ENCODE data around the gene DUSP8. TPM values are rescaled to one million over a fixed set of nuclear protein-coding genes. Genes with fewer than 3 reads are reported as not detected.
"Not testable (repeated sequence)": the region's sequence is repeated elsewhere in the genome, so short reads cannot be mapped to it uniquely, and the experiment has no call there.

Gene DUSP8
- total RNA-seq, 1 donor from 2014 or later, result 2.2 TPM

- no peak overlapping the region for H3K4me3 Mint-ChIP-seq (ENCODE audit: unreplicated experiment)
- peaks cover 3% of the 10 kb centered on the region for H3K27me3 Mint-ChIP-seq (ENCODE audit: unreplicated experiment)
- H3K4me1 Mint-ChIP-seq (ENCODE audit: unreplicated experiment), result peaks cover 33% of the 10 kb centered on the region
- no peaks in the 10 kb centered on the region for H3K9me3 Mint-ChIP-seq (ENCODE audit: unreplicated experiment)
- no peak for DNase-seq (ENCODE audit: low spot score)
- TF ChIP-seq CTCF (IDR thresholded peaks at IDR 0.05; ENCODE audit: unreplicated experiment), result no peak
- H3K36me3 Mint-ChIP-seq (ENCODE audit: low read depth, unreplicated experiment), result no peaks in the 10 kb centered on the region
- no peak overlapping the region for H3K27ac Mint-ChIP-seq (ENCODE audit: unreplicated experiment)
Observed at GRCh38 chr11:1592628-1593027, 20.6 kb upstream of the DUSP8 start.

DNA sequence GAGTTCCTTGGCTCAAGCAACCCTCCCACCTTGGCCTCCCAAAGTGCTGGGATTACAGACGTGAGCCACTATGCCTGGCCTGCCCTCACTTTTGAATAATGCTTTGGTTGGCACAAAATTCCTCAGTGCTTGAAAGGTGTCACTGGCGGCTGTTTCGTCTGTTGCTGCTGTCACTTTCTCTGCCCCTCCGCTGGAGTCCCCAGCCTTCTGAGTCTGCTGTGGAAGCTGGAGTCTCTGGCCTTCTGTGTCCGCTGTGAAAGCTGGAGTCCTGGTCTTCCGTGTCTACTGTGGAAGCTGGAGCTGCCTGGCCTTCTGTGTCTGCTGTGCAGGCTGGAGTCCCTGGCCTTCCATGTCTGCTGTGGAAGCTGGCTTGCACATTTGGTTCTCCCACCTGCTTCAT is 17.9 kb upstream of the DUSP8 start:
- H3K27ac Mint-ChIP-seq (ENCODE audit: unreplicated experiment), result peak overlapping the region; percentile 83
- TF ChIP-seq CTCF (IDR thresholded peaks at IDR 0.05; ENCODE audit: unreplicated experiment), result no peak

GRCh38 chr11:1589191-1589963 is 17.3 kb upstream of the DUSP8 start:
- not testable (repeated sequence) for H3K27me3 Mint-ChIP-seq (ENCODE audit: unreplicated experiment); H3K36me3 Mint-ChIP-seq (ENCODE audit: low read depth, unreplicated experiment); H3K9me3 Mint-ChIP-seq (ENCODE audit: unreplicated experiment); DNase-seq (ENCODE audit: low spot score); H3K4me3 Mint-ChIP-seq (ENCODE audit: unreplicated experiment)
- peaks cover 11% of the 10 kb centered on the region for H3K4me1 Mint-ChIP-seq (ENCODE audit: unreplicated experiment)
- H3K27ac Mint-ChIP-seq (ENCODE audit: unreplicated experiment), result peak overlapping the region; percentile 83

More for the DNA sequence above, 17.9 kb upstream of the DUSP8 start:
- Mint-ChIP-seq H3K27me3 (ENCODE audit: unreplicated experiment) (peaks cover 3% of the 10 kb centered on the region), H3K9me3 (ENCODE audit: unreplicated experiment) (no peaks in the 10 kb centered on the region), H3K36me3 (ENCODE audit: low read depth, unreplicated experiment) (no peaks in the 10 kb centered on the region), H3K4me1 (ENCODE audit: unreplicated experiment) (peaks cover 11% of the 10 kb centered on the region), H3K4me3 (ENCODE audit: unreplicated experiment) (peak overlapping the region; percentile 21)
- no peak for DNase-seq (ENCODE audit: low spot score)

DNA sequence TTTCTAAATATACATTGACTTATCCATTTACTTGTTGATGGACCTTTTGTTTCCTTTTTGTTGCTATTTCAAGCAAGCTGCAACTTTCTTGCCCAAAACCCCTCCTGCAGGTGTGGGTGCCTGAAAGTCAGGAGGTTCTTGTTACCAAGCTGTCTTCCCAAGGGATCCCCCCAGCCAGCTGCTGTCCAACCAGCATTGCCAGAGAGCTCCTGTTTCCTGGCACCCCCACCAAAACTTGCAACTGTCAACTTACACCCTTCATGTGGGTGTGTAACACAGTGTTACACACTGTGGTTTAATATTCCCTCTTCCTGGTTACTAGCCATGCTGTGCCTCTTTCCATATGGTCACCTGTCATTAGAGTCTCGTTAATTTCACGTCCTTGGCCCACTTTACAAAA is 14.6 kb upstream of the DUSP8 start:
- TF ChIP-seq CTCF (IDR thresholded peaks at IDR 0.05; ENCODE audit: unreplicated experiment), result no peak
- H3K9me3 Mint-ChIP-seq (ENCODE audit: unreplicated experiment), result no peaks in the 10 kb centered on the region
- H3K27me3 Mint-ChIP-seq (ENCODE audit: unreplicated experiment), result peaks cover 5% of the 10 kb centered on the region
- peaks cover 11% of the 10 kb centered on the region for H3K4me1 Mint-ChIP-seq (ENCODE audit: unreplicated experiment)
- no peak for DNase-seq (ENCODE audit: low spot score)
- H3K4me3 Mint-ChIP-seq (ENCODE audit: unreplicated experiment), result no peak overlapping the region
- no peak overlapping the region for H3K27ac Mint-ChIP-seq (ENCODE audit: unreplicated experiment)
- H3K36me3 Mint-ChIP-seq (ENCODE audit: low read depth, unreplicated experiment), result no peaks in the 10 kb centered on the region

- not testable (repeated sequence) for H3K27me3 Mint-ChIP-seq (ENCODE audit: unreplicated experiment); H3K4me1 Mint-ChIP-seq (ENCODE audit: unreplicated experiment); H3K4me3 Mint-ChIP-seq (ENCODE audit: unreplicated experiment); H3K36me3 Mint-ChIP-seq (ENCODE audit: low read depth, unreplicated experiment); H3K9me3 Mint-ChIP-seq (ENCODE audit: unreplicated experiment); DNase-seq (ENCODE audit: low spot score)
- peak within 1 kb of the TSS; percentile 5 for H3K27ac Mint-ChIP-seq (ENCODE audit: unreplicated experiment)
Observed at GRCh38 chr11:1584661-1585370, 12.7 kb upstream of the DUSP8 start, which contains the start of gene KRTAP5-1. TSS of gene KRTAP5-1 (minus strand) at chr11:1585283. CDS start at chr11:1585249, 34 bp downstream.

- H3K36me3 Mint-ChIP-seq (ENCODE audit: low read depth, unreplicated experiment); H3K4me1 Mint-ChIP-seq (ENCODE audit: unreplicated experiment); H3K4me3 Mint-ChIP-seq (ENCODE audit: unreplicated experiment); H3K9me3 Mint-ChIP-seq (ENCODE audit: unreplicated experiment); H3K27ac Mint-ChIP-seq (ENCODE audit: unreplicated experiment); H3K27me3 Mint-ChIP-seq (ENCODE audit: unreplicated experiment); DNase-seq (ENCODE audit: low spot score): not testable (repeated sequence)
Observed at GRCh38 chr11:1582909-1583308, 10.8 kb upstream of the DUSP8 start.
